ENCODE data around the gene FGGY.
A peak's percentile ranks its signal among the peaks of the same experiment; 100 is the strongest.

The FGGY gene

DNA sequence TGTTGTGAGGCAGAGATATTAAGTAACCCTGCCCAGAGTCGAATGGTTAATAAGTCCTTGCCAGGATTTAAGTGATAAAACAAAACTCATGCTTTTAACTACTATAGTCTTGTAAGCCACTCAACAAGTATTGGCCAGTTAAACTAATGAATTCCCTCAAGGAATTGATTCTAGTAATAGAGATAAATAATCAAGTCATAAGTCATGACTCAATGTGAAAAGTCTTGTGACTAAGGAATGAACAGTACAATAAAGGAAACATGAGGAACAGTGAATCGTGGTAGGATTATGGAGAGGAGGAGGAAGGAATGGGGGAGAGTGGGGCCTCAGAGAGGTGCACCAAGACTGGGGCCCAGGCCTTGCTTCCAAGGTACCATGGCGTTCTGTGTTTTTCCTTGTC lies 104.7 kb downstream of the FGGY start:
- H4K20me1 ChIP-seq: no peaks in the 10 kb centered on the region
- no peak overlapping the region for H3K4me2 ChIP-seq
- H3K4me3 ChIP-seq: no peak overlapping the region
- H3K27me3 ChIP-seq: no peaks in the 10 kb centered on the region
- H3K36me3 ChIP-seq: no peaks in the 10 kb centered on the region; a peak in 1 of 22 replicates
- peaks cover 0 to 8% (median 0%) of the 10 kb centered on the region in 11 experiments; a peak in 4 of 22 replicates for H3K9me3 ChIP-seq (replicated peaks in 1 of 11)
- no peak for TF ChIP-seq Cebpa-rat (IDR thresholded peaks at IDR 0.05)
- H3K27ac ChIP-seq: no peak overlapping the region
- peaks cover 0 to 10% (median 0%) of the 10 kb centered on the region in 10 experiments; a peak in 1 of 20 replicates for H3K4me1 ChIP-seq
- no peak overlapping the region for H3K9ac ChIP-seq

DNA sequence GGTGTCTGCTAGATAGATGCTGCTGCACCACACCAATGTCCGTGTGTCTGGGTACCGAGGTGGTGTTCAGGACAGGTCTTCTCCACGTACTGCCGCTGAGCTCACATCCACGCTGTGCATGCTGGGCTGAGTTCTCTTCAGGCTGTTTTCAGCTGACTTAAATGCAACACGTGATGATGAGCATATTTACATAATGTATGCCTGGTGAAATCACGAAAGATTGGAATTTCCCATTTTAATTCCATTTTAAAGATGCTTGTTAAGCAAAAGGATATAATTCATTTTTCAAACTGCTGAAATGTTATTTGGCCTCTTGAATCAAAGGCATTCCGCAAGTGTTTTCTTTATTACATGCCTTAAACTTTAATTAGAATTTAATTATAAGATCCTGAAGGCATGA lies 107.9 kb downstream of the FGGY start:
- Histone ChIP-seq H3K4me1 (peaks cover 0 to 13% (median 0%) of the 10 kb centered on the region in 10 experiments; a peak in 2 of 20 replicates), H4K20me1 (no peaks in the 10 kb centered on the region), H3K27ac (no peak overlapping the region), H3K4me3 (no peak overlapping the region), H3K9ac (no peak overlapping the region), H3K36me3 (no peaks in the 10 kb centered on the region; a peak in 1 of 22 replicates), H3K9me3 (replicated peaks in 1 of 11) (peaks cover 0 to 12% (median 0%) of the 10 kb centered on the region in 11 experiments; a peak in 4 of 22 replicates), H3K27me3 (no peaks in the 10 kb centered on the region), H3K4me2 (peak overlapping the region in 2 of 11 experiments; percentile 2 to 8; a peak in 2 of 22 replicates)
- no peak for TF ChIP-seq Cebpa-rat (IDR thresholded peaks at IDR 0.05)

DNA sequence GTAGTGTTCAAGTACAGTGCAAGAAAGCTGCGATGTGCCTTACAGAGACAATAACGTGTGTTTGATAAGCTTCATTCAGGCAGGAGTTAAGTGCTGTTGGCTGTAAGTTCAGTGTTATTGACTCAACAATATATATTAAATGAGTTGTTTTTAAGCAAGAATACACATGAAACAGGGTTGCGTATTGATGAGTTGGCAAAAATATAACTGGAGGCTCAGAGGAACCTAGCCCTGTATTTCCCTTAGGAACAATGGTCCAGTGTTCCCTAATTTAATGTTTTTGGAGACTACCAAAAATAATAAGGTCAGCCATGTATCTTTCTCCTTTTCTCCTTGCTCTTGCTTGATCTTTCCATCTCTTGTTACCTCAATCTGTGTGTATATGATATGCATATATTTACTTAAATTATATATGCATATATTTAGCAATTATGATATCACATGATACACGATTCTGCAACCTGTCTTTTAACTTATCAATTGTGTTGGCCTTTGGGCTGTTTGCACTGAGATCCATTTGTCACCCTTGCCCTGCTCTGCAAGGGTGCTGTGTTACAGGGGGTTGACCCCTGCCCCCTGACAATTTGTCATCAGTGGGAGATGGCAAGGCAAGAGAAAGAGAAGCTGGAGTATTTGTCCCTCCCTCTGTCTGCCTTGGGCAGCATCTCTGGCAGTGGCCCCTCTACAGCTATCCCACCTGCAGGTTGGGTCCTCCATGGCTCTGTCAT lies 109.7 kb downstream of the FGGY start:
- Histone ChIP-seq H4K20me1 (no peaks in the 10 kb centered on the region), H3K27me3 (no peaks in the 10 kb centered on the region), H3K36me3 (no peaks in the 10 kb centered on the region; a peak in 1 of 22 replicates), H3K9ac (no peak overlapping the region), H3K9me3 (replicated peaks in 1 of 11) (peaks cover 0 to 12% (median 0%) of the 10 kb centered on the region in 11 experiments; a peak in 4 of 22 replicates), H3K4me3 (no peak overlapping the region), H3K4me1 (peaks cover 0 to 13% (median 0%) of the 10 kb centered on the region in 10 experiments; a peak in 2 of 20 replicates), H3K4me2 (no peak overlapping the region), H3K27ac (no peak overlapping the region)
- no peak for TF ChIP-seq Cebpa-rat (IDR thresholded peaks at IDR 0.05)

DNA sequence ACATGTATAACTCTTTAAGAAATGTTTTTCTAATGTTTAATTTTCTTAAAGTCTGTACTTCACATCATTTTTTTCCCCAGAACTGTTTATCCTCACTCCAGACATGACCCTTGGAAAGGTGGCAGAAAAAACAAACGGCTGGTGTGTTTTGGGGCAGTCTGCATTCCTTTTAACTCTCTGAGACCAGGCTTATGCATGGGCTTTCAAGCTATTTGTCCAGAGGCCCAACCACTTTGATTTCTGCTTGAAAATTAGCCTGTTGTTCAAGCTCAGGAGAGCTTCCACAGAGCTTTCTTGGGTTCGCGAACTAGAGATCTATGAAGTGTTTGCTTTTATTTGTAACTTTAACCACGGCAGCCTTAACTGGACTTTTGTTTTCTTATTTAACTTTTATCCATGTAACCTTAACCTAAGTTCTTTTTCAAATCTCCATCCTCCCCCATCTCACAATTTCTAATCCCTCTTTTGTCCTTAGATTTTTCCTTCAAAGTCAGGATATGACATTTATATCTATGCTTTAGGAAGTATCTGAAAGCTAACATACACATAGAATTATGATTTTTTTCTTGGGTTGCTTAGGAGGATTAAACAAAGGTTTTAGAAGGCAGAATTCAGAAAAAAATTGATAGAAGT lies 111.8 kb downstream of the FGGY start:
- H3K9ac ChIP-seq: no peak overlapping the region
- no peaks in the 10 kb centered on the region; a peak in 1 of 22 replicates for H3K36me3 ChIP-seq
- no peaks in the 10 kb centered on the region for H4K20me1 ChIP-seq
- no peaks in the 10 kb centered on the region for H3K27me3 ChIP-seq
- H3K9me3 ChIP-seq (replicated peaks in 1 of 11): peaks cover 0 to 12% (median 0%) of the 10 kb centered on the region in 11 experiments; a peak in 4 of 22 replicates
- no peak for TF ChIP-seq Cebpa-rat (IDR thresholded peaks at IDR 0.05)
- H3K4me1 ChIP-seq: peaks cover 0 to 29% (median 5%) of the 10 kb centered on the region in 10 experiments; a peak in 10 of 20 replicates
- no peak overlapping the region for H3K27ac ChIP-seq
- H3K4me2 ChIP-seq: no peak overlapping the region
- H3K4me3 ChIP-seq: no peak overlapping the region

DNA sequence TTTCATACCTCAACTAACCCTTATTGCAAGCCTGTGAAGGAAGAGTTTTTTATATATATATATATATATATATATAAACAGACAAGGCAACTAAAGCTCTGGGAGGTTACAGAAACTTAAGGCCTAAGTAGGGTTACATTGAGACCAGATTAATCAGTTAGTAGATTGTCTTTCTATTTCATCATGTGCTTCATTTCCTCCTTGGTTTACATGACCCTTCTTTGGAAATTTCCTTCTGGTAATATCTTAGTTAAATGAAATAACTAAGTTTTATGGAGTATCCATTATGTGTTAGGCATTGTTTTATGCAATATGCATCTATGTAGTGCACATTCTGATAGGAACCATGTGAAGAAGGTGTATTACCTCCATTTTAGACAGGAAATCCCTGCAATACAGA lies 112.7 kb downstream of the FGGY start:
- Histone ChIP-seq H3K9me3 (replicated peaks in 1 of 11) (peaks cover 0 to 12% (median 0%) of the 10 kb centered on the region in 11 experiments; a peak in 4 of 22 replicates), H3K36me3 (no peaks in the 10 kb centered on the region; a peak in 1 of 22 replicates), H3K9ac (no peak overlapping the region), H3K4me3 (no peak overlapping the region), H4K20me1 (no peaks in the 10 kb centered on the region), H3K4me2 (no peak overlapping the region), H3K27ac (no peak overlapping the region), H3K4me1 (peaks cover 0 to 26% (median 5%) of the 10 kb centered on the region in 10 experiments; a peak in 10 of 20 replicates), H3K27me3 (no peaks in the 10 kb centered on the region)
- no peak for TF ChIP-seq Cebpa-rat (IDR thresholded peaks at IDR 0.05)

DNA sequence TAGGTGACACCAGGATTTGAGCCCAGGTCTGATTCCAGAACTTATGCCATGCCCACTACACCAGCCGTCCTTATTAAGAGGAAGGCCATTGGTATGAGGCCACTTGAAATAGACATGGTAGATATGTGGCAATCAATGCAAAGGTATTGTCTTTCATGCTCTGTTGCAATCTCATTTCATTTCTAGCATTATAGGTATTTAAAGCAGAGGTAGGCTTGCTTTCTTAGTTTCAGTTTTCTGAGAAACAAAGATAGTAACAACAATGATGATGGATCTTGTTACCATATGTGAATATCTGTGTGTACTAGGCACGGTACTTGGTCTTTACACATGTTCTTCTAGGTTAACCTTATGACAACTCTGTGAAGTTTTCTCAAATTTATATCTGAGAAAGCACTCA lies 113.1 kb downstream of the FGGY start:
- H3K36me3 ChIP-seq: no peaks in the 10 kb centered on the region; a peak in 1 of 22 replicates
- H3K4me3 ChIP-seq: no peak overlapping the region
- H3K27me3 ChIP-seq: no peaks in the 10 kb centered on the region
- H3K9me3 ChIP-seq (replicated peaks in 1 of 11): peaks cover 0 to 12% (median 0%) of the 10 kb centered on the region in 11 experiments; a peak in 4 of 22 replicates
- no peak overlapping the region for H3K9ac ChIP-seq
- H3K27ac ChIP-seq: no peak overlapping the region
- H3K4me1 ChIP-seq: peaks cover 0 to 22% (median 5%) of the 10 kb centered on the region in 10 experiments; a peak in 10 of 20 replicates
- H4K20me1 ChIP-seq: no peaks in the 10 kb centered on the region
- TF ChIP-seq Cebpa-rat (IDR thresholded peaks at IDR 0.05): no peak
- H3K4me2 ChIP-seq: no peak overlapping the region

DNA sequence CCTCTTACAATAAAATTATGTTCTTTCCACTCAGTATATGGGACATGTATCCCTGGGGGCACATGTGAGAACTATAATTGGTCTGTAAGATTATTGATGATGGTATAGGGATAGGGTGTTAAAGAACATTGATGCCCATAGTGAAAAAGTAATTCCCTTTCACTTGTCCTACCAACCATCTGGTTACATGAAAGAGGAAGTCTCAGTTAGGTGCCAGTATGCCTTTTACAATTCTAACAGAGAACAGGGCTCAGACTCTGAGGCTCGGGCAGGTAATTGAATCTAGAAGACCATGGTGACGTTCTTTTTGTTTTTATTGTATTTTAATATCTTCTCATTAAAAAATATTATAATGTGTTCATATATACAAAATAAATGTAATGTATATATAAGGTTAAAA lies 113.6 kb downstream of the FGGY start:
- Histone ChIP-seq H3K9ac (no peak overlapping the region), H3K4me1 (peaks cover 0 to 20% (median 5%) of the 10 kb centered on the region in 10 experiments; a peak in 10 of 20 replicates), H3K4me3 (no peak overlapping the region), H3K27me3 (no peaks in the 10 kb centered on the region), H3K36me3 (no peaks in the 10 kb centered on the region; a peak in 1 of 22 replicates), H3K27ac (no peak overlapping the region), H3K4me2 (no peak overlapping the region), H3K9me3 (replicated peaks in 1 of 11) (peaks cover 0 to 12% (median 0%) of the 10 kb centered on the region in 11 experiments; a peak in 4 of 22 replicates), H4K20me1 (no peaks in the 10 kb centered on the region)
- no peak for TF ChIP-seq Cebpa-rat (IDR thresholded peaks at IDR 0.05)

DNA sequence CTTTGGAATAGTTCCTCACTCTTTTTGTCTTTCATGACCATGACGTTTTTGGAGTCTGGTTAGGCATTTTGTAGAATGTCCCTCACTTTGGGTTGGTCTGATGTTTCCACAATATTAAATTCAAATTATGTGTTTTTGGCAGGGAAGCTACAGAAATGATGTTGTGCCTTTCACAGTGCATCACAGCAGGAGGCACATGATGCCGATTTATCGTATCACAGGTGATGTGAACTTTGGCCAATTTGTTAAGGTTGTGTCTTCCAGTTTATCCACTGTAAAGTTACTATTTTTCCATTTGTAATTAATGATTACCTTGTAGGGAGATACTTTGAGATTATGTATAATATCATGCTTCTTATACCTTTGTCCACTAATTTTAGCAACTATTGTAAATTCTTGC lies 114.3 kb downstream of the FGGY start:
- Histone ChIP-seq H3K4me3 (no peak overlapping the region), H3K36me3 (no peaks in the 10 kb centered on the region; a peak in 1 of 22 replicates), H3K27me3 (no peaks in the 10 kb centered on the region), H3K4me1 (peaks cover 0 to 20% (median 5%) of the 10 kb centered on the region in 10 experiments; a peak in 10 of 20 replicates), H3K9ac (no peak overlapping the region), H3K9me3 (replicated peaks in 1 of 11) (peaks cover 0 to 9% (median 0%) of the 10 kb centered on the region in 11 experiments; a peak in 4 of 22 replicates), H3K4me2 (no peak overlapping the region), H3K27ac (no peak overlapping the region), H4K20me1 (no peaks in the 10 kb centered on the region)
- TF ChIP-seq Cebpa-rat (IDR thresholded peaks at IDR 0.05): no peak

DNA sequence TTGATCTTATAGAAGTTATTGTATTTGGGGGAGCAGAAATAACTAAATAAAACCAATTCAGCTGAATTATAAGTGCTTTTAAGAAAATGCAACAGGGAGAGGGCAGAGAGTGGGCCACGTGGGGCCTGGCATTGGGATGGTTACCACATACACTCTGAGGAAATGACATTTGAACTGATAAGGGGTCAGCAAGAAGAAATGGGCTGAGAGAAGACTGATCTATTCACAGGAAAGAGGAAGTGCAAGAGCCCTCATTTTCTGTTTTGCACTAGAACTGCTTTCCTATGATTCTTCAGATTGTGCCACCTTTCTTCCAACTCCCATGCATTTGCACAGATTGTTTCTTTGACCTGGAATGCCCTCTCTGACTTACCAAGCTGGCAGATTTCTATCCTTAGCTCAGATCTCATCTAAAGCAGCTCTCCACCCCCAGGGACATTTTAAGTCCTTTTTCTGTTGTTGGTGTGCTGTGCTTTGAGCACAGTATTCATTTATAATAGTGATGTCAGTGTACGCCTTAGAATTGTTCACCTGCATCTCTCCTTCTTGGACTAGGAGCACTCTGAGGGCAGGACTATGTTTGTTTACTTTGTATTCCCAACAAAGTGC lies 115.9 kb downstream of the FGGY start:
- Histone ChIP-seq H3K4me1 (peaks cover 0 to 20% (median 5%) of the 10 kb centered on the region in 10 experiments; a peak in 10 of 20 replicates), H3K4me2 (peak overlapping the region in 5 of 11 experiments; percentile 10 to 76 (median 39); a peak in 8 of 22 replicates), H3K9ac (no peak overlapping the region), H3K27ac (no peak overlapping the region; a peak in 2 of 22 replicates), H3K27me3 (no peaks in the 10 kb centered on the region), H3K36me3 (no peaks in the 10 kb centered on the region), H3K9me3 (replicated peaks in 1 of 11) (no peaks in the 10 kb centered on the region), H4K20me1 (no peaks in the 10 kb centered on the region), H3K4me3 (no peak overlapping the region)
- no peak for TF ChIP-seq Cebpa-rat (IDR thresholded peaks at IDR 0.05)

Data from BLaER1 treated with 17β-estradiol and CSF1 and Interleukin-3, amounts not matched to agents 10 nM and 100 nM (cell line).